MM.1S (cell line): ENCODE data around the gene COPZ1.
A peak's percentile ranks its signal among the peaks of the same experiment; 100 is the strongest.

Experiments
- DNase-seq: peaks from one replicate; pipeline ENCODE4 v3.0.0-alpha.2; 2015
- H2AFZ ChIP-seq: fragments of 300-600 bp; sonication (generic); 2 replicates; pipeline ENCODE4 v1.6.0; 2016; ENCODE audit warnings: antibody characterized with exemption, low read length
- H3F3A ChIP-seq: fragments of 300-600 bp; sonication (generic); 2 replicates; pipeline ENCODE4 v1.6.1; 2016; ENCODE audit warnings: mild to moderate bottlenecking, antibody characterized with exemption, low read length, moderate library complexity, mixed read lengths; ENCODE audit not compliant: insufficient read depth
- H3K27ac ChIP-seq: fragments of 300-600 bp; sonication (generic); 2 replicates; pipeline ENCODE4 v1.5.1; 2016; ENCODE audit warnings: mild to moderate bottlenecking, low read length
- H3K27me3 ChIP-seq: fragments of 300-600 bp; sonication (generic); replicated peaks from 2 replicates; pipeline ENCODE4 v1.6.0; 2016; ENCODE audit warnings: low read length; ENCODE audit not compliant: insufficient read depth
- H3K36me3 ChIP-seq: fragments of 300-600 bp; sonication (generic); replicated peaks from 2 replicates; pipeline ENCODE4 v1.6.1; 2016; ENCODE audit warnings: mild to moderate bottlenecking, low read length, mixed read lengths; ENCODE audit not compliant: insufficient read depth
- H3K4me1 ChIP-seq: fragments of 300-600 bp; sonication (generic); 2 replicates; pipeline ENCODE4 v1.6.1; 2016; ENCODE audit warnings: low read length, mixed read lengths
- H3K4me2 ChIP-seq: fragments of 300-600 bp; sonication (generic); 2 replicates; pipeline ENCODE4 v1.6.0; 2016; ENCODE audit warnings: low read depth, low read length
- H3K4me3 ChIP-seq: fragments of 300-600 bp; sonication (generic); 2 replicates; pipeline ENCODE4 v1.5.1; 2016; ENCODE audit warnings: low read length, mixed read lengths
- H3K79me2 ChIP-seq: fragments of 300-600 bp; sonication (generic); 2 replicates; pipeline ENCODE4 v1.6.1; 2016; ENCODE audit warnings: mixed run types, low read length, mixed read lengths
- H3K9ac ChIP-seq: fragments of 300-600 bp; sonication (generic); 2 replicates; pipeline ENCODE4 v1.6.1; 2016; ENCODE audit warnings: low read length, mixed read lengths
- H3K9me2 ChIP-seq: fragments of 300-600 bp; sonication (generic); replicated peaks from 2 replicates; pipeline ENCODE4 v1.6.1; 2016; ENCODE audit warnings: mild to moderate bottlenecking, low read length, mixed read lengths; ENCODE audit not compliant: insufficient read depth
- H3K9me3 ChIP-seq: fragments of 300-600 bp; sonication (generic); replicated peaks from 2 replicates; pipeline ENCODE4 v1.6.1; 2016; ENCODE audit warnings: mild to moderate bottlenecking, low read length, mixed read lengths; ENCODE audit not compliant: insufficient read depth
- H4K20me1 ChIP-seq: fragments of 300-600 bp; sonication (generic); 2 replicates; pipeline ENCODE4 v1.6.1; 2016; ENCODE audit warnings: mild to moderate bottlenecking, low read length, moderate library complexity, mixed read lengths; ENCODE audit not compliant: insufficient read depth
- EZH2 ChIP-seq: fragments of 300-600 bp; sonication (generic); optimal IDR thresholded peaks from 2 replicates; pipeline ENCODE3; 2017; ENCODE audit warnings: low read depth, mild to moderate bottlenecking, antibody characterized with exemption, low read length, mixed read lengths
- EZH2phosphoT487 ChIP-seq: fragments of 300-600 bp; sonication (generic); IDR thresholded peaks from 2 replicates; pipeline ENCODE4 v1.6.1; 2018; ENCODE audit warnings: antibody characterized with exemption, low read length
- TF ChIP-seq, protein P1 (sequence below): fragments of 300-600 bp; sonication (generic); IDR thresholded peaks from 2 replicates; pipeline ENCODE4 v1.5.1; 2016; ENCODE audit warnings: antibody characterized with exemption, low read length, mixed read lengths

COPZ1 gene

DNA sequence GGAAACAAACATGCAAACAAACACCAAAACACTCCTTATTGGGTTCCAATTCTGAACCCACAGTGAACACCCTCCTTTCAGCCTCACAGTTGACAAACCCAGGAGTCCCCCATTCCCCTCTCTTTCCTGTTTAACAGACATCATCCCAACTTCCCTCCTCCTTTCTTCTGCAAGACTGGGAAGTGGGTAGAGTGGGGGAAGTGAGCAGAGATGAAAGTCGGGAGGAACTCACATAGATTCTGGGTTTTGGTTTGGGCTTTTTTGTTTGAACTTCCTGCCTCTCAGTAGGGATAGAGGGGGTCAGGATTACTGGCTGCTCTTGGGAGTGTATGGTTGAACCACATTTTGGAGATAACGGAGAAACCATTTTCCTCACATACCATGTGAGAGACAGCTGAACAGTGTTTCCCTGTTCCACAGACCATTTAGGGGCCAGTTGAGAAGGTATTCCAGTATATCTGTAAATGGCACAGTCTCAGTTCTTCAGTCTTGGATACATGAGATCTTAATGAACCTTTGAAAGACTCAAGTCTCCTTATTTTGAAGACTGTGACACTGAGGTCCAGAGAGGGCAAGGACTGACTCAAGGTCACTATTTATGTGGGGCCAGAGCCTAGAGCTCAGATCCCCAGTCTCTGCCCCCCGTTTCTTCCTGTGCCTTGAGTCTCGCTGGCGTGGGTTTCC is 43.2 kb downstream of the COPZ1 start:
- Histone ChIP-seq H3K27ac (no peak overlapping the region), H3K9me3 (no peaks in the 10 kb centered on the region), H3K9ac (no peak overlapping the region), H3K9me2 (no peaks in the 10 kb centered on the region), H3K79me2 (no peaks in the 10 kb centered on the region), H3F3A (peaks cover 14% of the 10 kb centered on the region), H3K4me1 (peaks cover 19% of the 10 kb centered on the region), H3K4me3 (no peak overlapping the region; the same call in 1 of the 2 replicates), H3K4me2 (peak overlapping the region; percentile 71), H3K27me3 (peaks cover 66% of the 10 kb centered on the region), H3K36me3 (no peaks in the 10 kb centered on the region), H2AFZ (peak overlapping the region; percentile 40; the same call in 1 of the 2 replicates), H4K20me1 (peaks cover 5% of the 10 kb centered on the region; the same call in 1 of the 2 replicates)
- no peak for DNase-seq
- TF ChIP-seq EZH2 = no peak
- TF ChIP-seq EZH2phosphoT487 = no peak
- TF ChIP-seq, protein P1, sequence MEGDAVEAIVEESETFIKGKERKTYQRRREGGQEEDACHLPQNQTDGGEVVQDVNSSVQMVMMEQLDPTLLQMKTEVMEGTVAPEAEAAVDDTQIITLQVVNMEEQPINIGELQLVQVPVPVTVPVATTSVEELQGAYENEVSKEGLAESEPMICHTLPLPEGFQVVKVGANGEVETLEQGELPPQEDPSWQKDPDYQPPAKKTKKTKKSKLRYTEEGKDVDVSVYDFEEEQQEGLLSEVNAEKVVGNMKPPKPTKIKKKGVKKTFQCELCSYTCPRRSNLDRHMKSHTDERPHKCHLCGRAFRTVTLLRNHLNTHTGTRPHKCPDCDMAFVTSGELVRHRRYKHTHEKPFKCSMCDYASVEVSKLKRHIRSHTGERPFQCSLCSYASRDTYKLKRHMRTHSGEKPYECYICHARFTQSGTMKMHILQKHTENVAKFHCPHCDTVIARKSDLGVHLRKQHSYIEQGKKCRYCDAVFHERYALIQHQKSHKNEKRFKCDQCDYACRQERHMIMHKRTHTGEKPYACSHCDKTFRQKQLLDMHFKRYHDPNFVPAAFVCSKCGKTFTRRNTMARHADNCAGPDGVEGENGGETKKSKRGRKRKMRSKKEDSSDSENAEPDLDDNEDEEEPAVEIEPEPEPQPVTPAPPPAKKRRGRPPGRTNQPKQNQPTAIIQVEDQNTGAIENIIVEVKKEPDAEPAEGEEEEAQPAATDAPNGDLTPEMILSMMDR = no peak

DNA sequence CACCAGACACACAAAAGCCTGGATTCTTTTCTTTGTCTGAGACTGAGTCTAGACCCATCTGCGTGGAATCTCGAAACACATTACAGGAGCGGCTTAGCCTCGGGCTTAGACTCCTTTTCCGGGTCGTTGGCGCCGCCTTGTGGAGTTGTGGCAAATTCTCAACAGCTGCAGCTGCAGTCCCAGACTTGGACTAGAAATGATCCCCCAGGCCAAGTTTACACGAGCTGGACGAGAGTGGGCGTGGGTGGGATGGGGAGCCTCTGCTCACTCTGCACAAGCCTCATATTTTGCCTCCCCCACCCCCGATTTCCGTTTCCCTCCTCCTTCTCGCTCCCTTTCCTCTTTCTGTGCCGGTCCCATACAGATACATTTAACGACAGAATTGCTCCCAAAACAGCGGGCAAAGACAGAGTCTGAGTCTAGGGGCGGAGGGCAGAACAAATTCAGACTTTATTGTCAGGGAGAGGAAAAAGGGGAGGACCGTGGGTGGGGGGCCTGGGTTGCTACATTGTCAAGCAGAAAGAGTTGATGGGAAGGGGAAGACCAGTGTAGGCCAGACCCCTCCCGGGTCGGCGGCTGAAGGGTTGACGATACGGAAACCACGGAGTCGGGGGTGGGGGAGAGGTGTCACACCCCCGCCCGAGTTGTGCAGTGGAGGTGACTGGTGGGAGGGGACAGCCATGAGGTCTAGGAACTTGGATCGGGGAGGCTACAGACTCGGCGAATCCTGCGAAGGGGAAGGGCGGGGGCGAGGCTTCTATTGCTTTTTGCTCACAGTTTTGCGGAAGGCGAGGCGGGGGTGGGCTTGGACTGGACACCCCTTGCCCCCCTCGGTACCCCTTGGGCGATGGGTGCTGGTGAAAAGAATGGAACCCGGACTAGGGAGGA is 44.0 kb downstream of the COPZ1 start:
- no peaks in the 10 kb centered on the region for H3K36me3 ChIP-seq
- peaks cover 12% of the 10 kb centered on the region for H3F3A ChIP-seq
- no peak overlapping the region; the same call in 1 of the 2 replicates for H3K4me3 ChIP-seq
- H3K9ac ChIP-seq = no peak overlapping the region
- H3K27me3 ChIP-seq = peaks cover 64% of the 10 kb centered on the region
- H3K79me2 ChIP-seq = no peaks in the 10 kb centered on the region
- H3K27ac ChIP-seq = no peak overlapping the region
- TF ChIP-seq EZH2phosphoT487 (no peak), EZH2 (no peak)
- TF ChIP-seq, protein P1 = peak; percentile 87
- peak overlapping the region; percentile 71 for H3K4me2 ChIP-seq
- peaks cover 11% of the 10 kb centered on the region for H3K4me1 ChIP-seq
- peak overlapping the region; percentile 40; the same call in 1 of the 2 replicates for H2AFZ ChIP-seq
- peak; percentile 82 for DNase-seq
- peaks cover 4% of the 10 kb centered on the region; the same call in 1 of the 2 replicates for H4K20me1 ChIP-seq
- no peaks in the 10 kb centered on the region for H3K9me2 ChIP-seq
- no peaks in the 10 kb centered on the region for H3K9me3 ChIP-seq

DNA sequence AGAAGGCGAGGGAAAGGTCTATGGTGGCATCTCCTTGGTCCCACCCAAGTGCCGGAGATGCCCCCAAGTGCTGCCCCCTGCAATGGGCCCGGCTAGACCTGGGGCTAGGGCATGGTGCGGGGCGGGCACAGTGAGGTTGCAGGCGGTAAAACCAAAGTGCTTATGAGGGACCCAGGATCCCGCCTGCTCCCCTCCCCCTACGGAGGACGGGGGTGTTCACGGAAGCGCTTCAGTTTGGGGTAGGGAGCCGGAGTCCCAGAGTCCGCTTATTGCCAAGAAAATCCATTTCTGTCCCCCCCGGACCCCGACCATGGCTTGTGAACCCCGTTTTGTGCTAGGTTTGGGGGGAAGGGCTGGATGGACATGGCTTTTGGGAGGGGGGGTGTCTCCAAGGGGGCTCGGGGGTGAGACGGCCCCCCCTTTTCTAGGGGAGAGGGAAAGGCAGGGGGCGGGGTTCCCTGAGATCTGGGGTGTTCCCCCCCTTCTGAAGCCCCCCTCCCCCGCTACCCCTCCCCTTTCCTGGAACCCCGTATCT is 44.7 kb downstream of the COPZ1 start:
- Histone ChIP-seq H2AFZ (no peak overlapping the region), H3K79me2 (no peaks in the 10 kb centered on the region), H3K27me3 (peaks cover 68% of the 10 kb centered on the region), H4K20me1 (no peaks in the 10 kb centered on the region), H3K4me1 (peaks cover 4% of the 10 kb centered on the region; the same call in 1 of the 2 replicates), H3K4me2 (no peak overlapping the region), H3F3A (peaks cover 5% of the 10 kb centered on the region; the same call in 1 of the 2 replicates), H3K9ac (no peak overlapping the region), H3K36me3 (no peaks in the 10 kb centered on the region), H3K9me3 (no peaks in the 10 kb centered on the region), H3K9me2 (no peaks in the 10 kb centered on the region), H3K4me3 (no peak overlapping the region), H3K27ac (no peak overlapping the region)
- no peak for DNase-seq
- TF ChIP-seq EZH2phosphoT487 = no peak
- TF ChIP-seq EZH2 = no peak
- TF ChIP-seq, protein P1 = no peak
